SK-N-SH treated with all-trans-retinoic acid at 6 μM for 48 hours (cell line): ENCODE measurements around the gene METTL3.

ENCODE experiments used
- ATAC-seq: fragments of 200-7000 bp; cut with Tn5 transposase; 3 replicates; pipeline ENCODE4 v1.9.1; 2020; ENCODE audit warnings: mild to moderate bottlenecking, moderate library complexity
- ARNTL ChIP-seq: fragments of 450-650 bp; formaldehyde crosslinking; IDR thresholded peaks from 2 replicates; pipeline ENCODE4 v1.5.0; 2020; ENCODE audit warnings: low read depth, mild to moderate bottlenecking, moderate library complexity, borderline replicate concordance
- BACH2 ChIP-seq: fragments of 250-450 bp; sonication (Bioruptor Pico); IDR thresholded peaks from 2 replicates; pipeline ENCODE4 v1.9.0; 2021; ENCODE audit warnings: mild to moderate bottlenecking, borderline replicate concordance
- CREB5 ChIP-seq: fragments of 250-450 bp; sonication (Bioruptor Pico); IDR thresholded peaks from 2 replicates; pipeline ENCODE4 v1.5.1; 2020; ENCODE audit warnings: low read depth, mild to moderate bottlenecking, moderate library complexity
- CSRNP3 ChIP-seq: fragments of 250-450 bp; sonication (Bioruptor Pico); IDR thresholded peaks from 2 replicates; pipeline ENCODE4 v1.5.1; 2021; ENCODE audit warnings: mild to moderate bottlenecking, moderate library complexity
- ESRRG ChIP-seq: fragments of 250-450 bp; sonication (Bioruptor Pico); IDR thresholded peaks from 2 replicates; pipeline ENCODE4 v1.6.1; 2021; ENCODE audit warnings: mild to moderate bottlenecking
- OSR1 ChIP-seq: fragments of 250-450 bp; sonication (Bioruptor Pico); IDR thresholded peaks from 2 replicates; pipeline ENCODE4 v1.8.0; 2022; ENCODE audit warnings: moderate library complexity, mild to moderate bottlenecking, inconsistent platforms
- PATZ1 ChIP-seq: fragments of 250-450 bp; sonication (Bioruptor Pico); IDR thresholded peaks from 2 replicates; pipeline ENCODE4 v1.8.0; 2020; ENCODE audit warnings: mild to moderate bottlenecking, moderate library complexity, borderline replicate concordance
- RARB ChIP-seq: fragments of 250-450 bp; sonication (Bioruptor Pico); IDR thresholded peaks from 2 replicates; pipeline ENCODE4 v1.8.0; 2021; ENCODE audit warnings: mild to moderate bottlenecking, moderate library complexity
- SNAI2 ChIP-seq: fragments of 250-450 bp; sonication (Bioruptor Pico); IDR thresholded peaks from 2 replicates; pipeline ENCODE4 v1.5.0; 2020; ENCODE audit warnings: mild to moderate bottlenecking, moderate library complexity
- TCF4 ChIP-seq: fragments of 250-450 bp; sonication (Bioruptor Pico); IDR thresholded peaks from 2 replicates; pipeline ENCODE4 v1.8.0; 2021; ENCODE audit warnings: mild to moderate bottlenecking, moderate library complexity, borderline replicate concordance
- TOX ChIP-seq: fragments of 250-450 bp; sonication (Bioruptor Pico); IDR thresholded peaks from 2 replicates; pipeline ENCODE4 v1.8.0; 2021; ENCODE audit warnings: mild to moderate bottlenecking, moderate library complexity, borderline replicate concordance
- TSHZ2 ChIP-seq: fragments of 250-450 bp; sonication (Bioruptor Pico); IDR thresholded peaks from 2 replicates; pipeline ENCODE4 v1.5.0; 2020; ENCODE audit warnings: mild to moderate bottlenecking, moderate library complexity
- ZC3H10 ChIP-seq: fragments of 250-450 bp; sonication (Bioruptor Pico); IDR thresholded peaks from 2 replicates; pipeline ENCODE4 v1.5.1; 2021; ENCODE audit warnings: mild to moderate bottlenecking, moderate library complexity
- ZFP3 ChIP-seq: fragments of 250-450 bp; sonication (Bioruptor Pico); IDR thresholded peaks from 2 replicates; pipeline ENCODE4 v1.5.0; 2020; ENCODE audit warnings: mild to moderate bottlenecking, moderate library complexity
- ZFP30 ChIP-seq: fragments of 450-650 bp; formaldehyde crosslinking; IDR thresholded peaks from 2 replicates; pipeline ENCODE4 v1.5.0; 2022; ENCODE audit warnings: mild to moderate bottlenecking, moderate library complexity
- ZNF565 ChIP-seq: fragments of 450-650 bp; formaldehyde crosslinking; conservative IDR thresholded peaks from 2 replicates; pipeline ENCODE4 v1.5.0; 2020; ENCODE audit warnings: low read depth, mild to moderate bottlenecking, moderate library complexity
- ZNF70 ChIP-seq: fragments of 450-650 bp; formaldehyde crosslinking; IDR thresholded peaks from 2 replicates; pipeline ENCODE4 v1.5.0; 2020; ENCODE audit warnings: mild to moderate bottlenecking, moderate library complexity
- ZNF8 ChIP-seq: fragments of 450-650 bp; formaldehyde crosslinking; IDR thresholded peaks from 2 replicates; pipeline ENCODE4 v1.5.0; 2020; ENCODE audit warnings: mild to moderate bottlenecking, moderate library complexity

Gene METTL3

GRCh38 chr14:21536418-21537089 is 25.4 kb upstream of the METTL3 start:
- peak; percentile 75 for ATAC-seq
- no peak for TF ChIP-seq RARB (CRISPR knock-in tag)
- no peak for TF ChIP-seq ZFP3 (CRISPR knock-in tag)
- TF ChIP-seq ZFP30 (CRISPR knock-in tag), result no peak
- no peak for TF ChIP-seq ZNF565 (CRISPR knock-in tag)
- TF ChIP-seq ZC3H10 (CRISPR knock-in tag), result no peak
- TF ChIP-seq SNAI2 (CRISPR knock-in tag), result no peak
- TF ChIP-seq TCF4 (CRISPR knock-in tag), result no peak

- peak; percentile 59 for ATAC-seq
- TF ChIP-seq TSHZ2 (CRISPR knock-in tag) (no peak), ZNF565 (CRISPR knock-in tag) (no peak), ZNF8 (CRISPR knock-in tag) (no peak), SNAI2 (CRISPR knock-in tag) (no peak), CREB5 (no peak)
Measured at GRCh38 chr14:21535545-21536417, 24.6 kb upstream of the METTL3 start.

GRCh38 chr14:21534576-21534975 is 23.4 kb upstream of the METTL3 start:
- no peak for ATAC-seq
- no peak for TF ChIP-seq SNAI2 (CRISPR knock-in tag)
- TF ChIP-seq, all 23 proteins: peak for 0

- no peak for ATAC-seq
- TF ChIP-seq CSRNP3 (CRISPR knock-in tag) (no peak), ZNF70 (CRISPR knock-in tag) (no peak), RARB (CRISPR knock-in tag) (no peak), PATZ1 (CRISPR knock-in tag) (no peak), SNAI2 (CRISPR knock-in tag) (no peak), ZNF8 (CRISPR knock-in tag) (no peak), TOX (CRISPR knock-in tag) (no peak), ZNF565 (CRISPR knock-in tag) (no peak), OSR1 (CRISPR knock-in tag) (no peak), ARNTL (CRISPR knock-in tag) (no peak), BACH2 (CRISPR knock-in tag) (no peak), ESRRG (CRISPR knock-in tag) (no peak), ZFP3 (CRISPR knock-in tag) (no peak)
Measured at GRCh38 chr14:21533294-21533693, 22.2 kb upstream of the METTL3 start.
